Stimulated activated CD4-positive, alpha-beta T cell treated with anti-CD3 and anti-CD28 coated beads, Interleukin-4, amount 100 ng/mL, for 48 hours (primary cell): ENCODE measurements around the gene PRKAA2.
"Not testable (repeated sequence)": the region's sequence is repeated elsewhere in the genome, so short reads cannot be mapped to it uniquely, and the experiment has no call there.

Source experiments
- DNase-seq, 2 donors: peaks; one replicate each; pipeline ENCODE4 v3.0.0-alpha.2; 2020; ENCODE audit warnings: low read depth in 2 of 2

PRKAA2 gene

GRCh38 chr1:56644919-56645676 lies at the start of gene PRKAA2:
TSS of gene PRKAA2 (plus strand) at chr1:56645314. CDS start at chr1:56645388, 74 bp downstream.
- DNase-seq, result no peak

GRCh38 chr1:56595397-56596191 lies 49.5 kb upstream of the PRKAA2 start:
- not testable (repeated sequence) for DNase-seq

DNA sequence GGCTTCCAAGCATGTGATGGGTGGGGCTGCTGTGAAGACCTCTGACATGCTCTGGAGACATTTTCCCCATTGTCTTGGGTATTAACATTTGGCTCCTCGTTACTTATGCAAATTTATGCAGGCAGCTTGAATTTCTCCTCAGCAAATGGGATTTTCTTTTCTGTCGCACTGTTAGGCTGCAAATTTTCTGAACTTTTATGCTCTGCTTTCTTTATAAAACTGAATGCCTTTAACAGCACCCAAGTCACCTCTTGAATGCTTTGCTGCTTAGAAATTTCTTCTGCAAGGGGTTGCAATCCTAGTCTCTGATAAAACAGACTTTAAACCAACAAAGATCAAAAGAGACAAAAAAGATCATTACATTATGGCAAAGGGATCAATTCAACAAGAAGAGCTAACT lies 35.0 kb upstream of the PRKAA2 start:
- DNase-seq, result not testable (repeated sequence)

DNA sequence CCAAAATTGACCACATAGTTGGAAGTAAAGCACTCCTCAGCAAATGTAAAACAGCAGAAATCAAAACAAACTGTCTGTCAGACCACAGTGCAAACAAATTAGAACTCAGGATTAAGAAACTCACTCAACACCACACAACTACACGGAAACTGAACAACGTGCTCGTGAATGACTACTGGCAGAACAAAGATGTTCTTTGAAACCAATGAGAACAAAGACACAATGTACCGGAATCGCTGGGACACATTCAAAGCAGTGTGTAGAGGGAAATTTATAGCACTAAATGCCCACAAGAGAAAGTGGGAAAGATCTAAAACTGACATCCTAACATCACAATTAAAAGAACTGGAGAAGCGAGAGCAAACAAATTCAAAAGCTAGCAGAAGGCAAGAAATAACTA lies 34.3 kb upstream of the PRKAA2 start:
- DNase-seq, result not testable (repeated sequence)

DNA sequence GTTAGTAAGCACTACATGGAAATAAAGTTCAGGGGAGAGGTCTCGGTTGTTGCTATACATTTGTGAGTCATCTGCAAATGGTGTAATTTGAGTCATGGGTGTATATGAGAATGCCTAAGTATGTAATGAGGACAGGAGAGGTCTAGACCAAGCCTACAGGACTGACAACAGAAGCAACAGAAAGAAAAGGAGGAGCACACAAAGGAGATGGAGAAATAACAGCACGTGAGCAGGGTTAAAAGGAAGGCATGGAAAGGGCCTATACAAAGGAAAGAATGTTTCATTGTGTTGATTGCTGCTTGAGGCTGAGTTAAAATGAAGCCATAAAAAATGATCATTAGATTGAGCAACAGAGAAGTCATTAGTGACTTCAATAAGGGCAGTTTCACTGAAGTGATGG lies 28.0 kb upstream of the PRKAA2 start:
- no peak for DNase-seq

DNA sequence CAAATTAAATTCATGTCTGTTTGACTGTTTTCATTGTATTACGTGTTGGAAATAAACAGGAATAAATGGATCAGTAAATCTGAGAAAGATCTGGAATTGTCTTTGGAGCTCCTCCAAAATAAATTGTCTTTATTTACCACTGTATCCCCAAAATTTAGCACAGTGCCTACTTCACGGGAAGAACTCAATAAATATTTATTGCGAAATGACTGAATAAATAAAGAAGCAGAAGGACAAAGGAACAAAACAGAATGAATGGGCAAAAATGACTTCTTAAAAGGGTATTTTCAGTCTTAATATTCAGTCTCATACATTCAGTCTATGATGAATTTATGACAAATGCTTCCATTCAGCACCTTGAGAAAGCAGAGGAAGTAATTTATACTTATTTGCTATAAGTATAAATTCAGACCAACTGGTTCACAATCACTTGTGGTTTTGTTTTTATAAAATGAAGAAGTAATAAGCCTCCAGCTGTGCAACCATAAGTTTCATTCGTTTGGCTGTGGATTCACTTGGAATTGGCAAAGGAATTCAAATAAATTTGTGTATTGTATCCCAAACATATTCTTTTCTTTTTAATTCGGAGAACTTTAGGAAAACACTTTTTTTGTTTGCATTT lies 19.2 kb upstream of the PRKAA2 start:
- DNase-seq, result no peak

DNA sequence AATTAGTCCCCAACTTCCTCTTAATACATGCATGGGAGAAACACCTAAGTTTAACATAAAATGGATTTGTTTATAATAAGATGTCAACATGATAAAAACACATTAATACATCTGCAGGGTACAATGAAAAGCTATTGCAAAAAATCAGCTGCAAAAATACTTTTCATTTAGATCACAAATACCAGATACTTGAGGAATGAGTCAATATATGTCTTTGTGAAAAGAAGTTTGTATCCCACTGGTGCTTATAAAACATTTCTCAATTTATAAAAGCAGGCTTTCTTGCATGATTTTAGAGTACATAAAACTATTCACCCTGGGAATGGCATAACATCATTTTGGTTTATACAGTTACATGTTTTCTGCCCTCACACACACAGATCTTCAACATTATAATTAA lies 18.6 kb upstream of the PRKAA2 start:
- no peak for DNase-seq

- no peak for DNase-seq
Observed at GRCh38 chr1:56627019-56627635, 18.0 kb upstream of the PRKAA2 start.

DNA sequence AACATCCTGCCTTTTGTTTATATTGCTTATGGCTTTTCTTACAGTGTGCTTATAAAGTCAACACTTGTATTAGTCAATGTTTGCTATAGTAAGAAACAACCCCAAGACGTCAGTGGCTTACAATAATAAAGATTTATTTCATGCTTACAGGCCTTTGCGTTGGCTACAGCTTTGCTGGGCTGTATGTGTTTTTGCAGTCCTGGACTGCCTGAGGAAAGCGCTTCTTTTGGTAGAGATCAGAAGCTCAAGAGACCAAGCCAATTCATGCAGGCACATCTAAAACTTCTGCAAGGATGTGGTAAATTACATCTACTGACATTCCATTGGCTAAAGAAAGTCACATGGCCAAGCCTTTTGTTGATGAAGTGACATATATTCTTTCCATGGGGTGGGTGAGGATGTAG lies 17.5 kb upstream of the PRKAA2 start:
- no peak for DNase-seq

DNA sequence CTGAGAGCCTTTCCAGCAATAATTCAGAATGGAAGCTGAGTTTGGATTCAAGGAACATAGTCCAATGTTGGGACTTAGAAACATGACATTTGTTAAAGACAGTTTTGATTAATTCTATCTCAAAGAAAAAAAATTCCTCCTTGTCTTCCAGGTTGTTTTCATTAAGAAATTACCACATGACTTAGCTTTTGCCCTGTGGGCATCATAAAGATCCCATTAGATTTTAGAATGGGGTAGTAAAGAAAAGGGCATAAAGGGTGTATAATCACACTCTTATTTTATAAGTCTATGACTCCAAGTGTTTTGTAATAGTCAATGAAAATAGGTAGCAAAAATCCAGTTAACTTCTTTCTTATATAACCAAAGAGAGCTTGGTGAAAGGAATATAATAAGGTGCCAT lies 14.3 kb upstream of the PRKAA2 start:
- no peak for DNase-seq

DNA sequence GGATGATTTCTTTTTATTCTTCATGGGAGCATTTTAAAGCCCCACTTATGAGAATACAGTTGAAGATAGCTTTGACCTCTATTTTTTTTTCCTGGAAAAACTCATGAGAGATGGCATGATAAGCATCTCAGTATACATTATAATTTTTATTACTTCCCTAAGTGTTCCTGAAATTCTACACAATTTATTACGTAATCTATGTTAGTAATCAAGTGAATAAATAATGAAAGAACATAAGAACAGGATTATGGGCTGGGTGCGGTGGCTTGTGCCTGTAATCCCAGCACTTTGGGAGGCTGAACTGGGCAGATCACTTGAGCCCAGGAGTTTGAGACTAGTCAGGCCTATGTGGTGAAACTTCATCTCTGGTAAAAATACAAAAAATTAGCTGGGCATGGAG lies 13.2 kb upstream of the PRKAA2 start:
- DNase-seq, result no peak

DNA sequence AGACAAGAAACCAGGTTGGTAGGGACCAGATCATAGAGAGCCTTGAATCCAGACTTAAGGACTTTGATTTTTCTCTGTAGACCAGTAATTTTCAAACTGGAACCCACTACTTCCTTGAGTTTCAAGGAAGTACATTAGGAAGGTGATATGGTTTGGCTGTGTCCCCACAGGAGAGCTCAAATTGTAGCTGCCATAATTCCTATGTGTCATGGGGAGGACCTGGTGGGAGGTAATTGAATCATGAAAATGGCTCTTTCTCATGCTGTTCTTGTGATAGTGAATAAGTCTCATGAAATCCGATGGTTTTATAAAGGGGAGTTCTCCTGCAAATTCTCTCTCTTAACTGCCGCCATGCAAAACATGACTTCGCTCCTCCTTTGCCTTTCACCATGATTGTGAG lies 10.1 kb upstream of the PRKAA2 start:
- no peak for DNase-seq

- DNase-seq, result no peak
Observed at GRCh38 chr1:56638248-56638647, 6.9 kb upstream of the PRKAA2 start.

GRCh38 chr1:56639211-56639610 lies 5.9 kb upstream of the PRKAA2 start:
- DNase-seq, result no peak

GRCh38 chr1:56643661-56644060 lies 1.5 kb upstream of the PRKAA2 start:
- no peak for DNase-seq

DNA sequence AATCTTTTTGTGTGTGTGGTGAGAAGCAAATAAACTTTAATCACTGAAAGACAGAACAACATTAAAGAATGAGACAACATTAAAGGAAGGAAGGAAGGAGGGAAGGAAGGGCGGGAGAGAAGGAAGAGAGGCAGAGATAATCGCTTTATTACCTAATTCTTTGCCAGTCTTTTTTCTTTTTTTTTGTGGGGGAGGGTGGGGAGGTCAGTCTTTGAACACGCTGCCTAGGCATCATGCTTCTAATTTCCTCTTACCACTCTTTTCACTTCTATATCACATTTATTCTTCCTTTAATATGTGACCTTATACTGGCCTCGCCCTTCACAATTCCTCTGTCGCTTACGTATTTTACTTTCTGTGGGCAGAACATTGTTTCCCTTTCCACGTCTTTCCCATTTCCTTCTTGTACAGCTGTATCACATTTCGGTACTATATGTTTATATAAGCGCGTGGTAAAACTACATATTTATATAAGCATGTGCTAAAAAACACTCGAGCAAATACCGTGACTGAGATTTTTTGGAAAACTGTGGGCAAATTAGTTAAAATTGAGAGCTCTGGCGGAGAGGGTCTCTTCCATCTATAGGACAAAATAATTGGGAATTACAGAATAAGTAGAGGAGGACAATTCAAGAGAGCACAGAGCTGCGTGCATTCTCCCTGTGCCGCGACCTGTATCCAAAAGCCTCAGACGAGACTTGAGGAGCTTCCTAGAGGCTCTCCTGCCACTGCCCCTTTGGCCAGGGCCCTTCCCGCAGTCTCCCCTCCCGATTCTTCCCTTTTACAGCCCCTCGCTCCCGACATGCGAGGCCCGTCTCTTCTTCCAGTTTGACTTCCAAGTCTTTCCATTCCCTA lies 823 bp upstream of the PRKAA2 start:
- no peak for DNase-seq

- no peak for DNase-seq
Observed at GRCh38 chr1:56645677-56646305, 677 bp downstream of the PRKAA2 start.

- no peak for DNase-seq
Observed at GRCh38 chr1:56646611-56647010, 1.5 kb downstream of the PRKAA2 start.

GRCh38 chr1:56647106-56647505 lies 2.0 kb downstream of the PRKAA2 start:
- no peak for DNase-seq

GRCh38 chr1:56648546-56648945 lies 3.4 kb downstream of the PRKAA2 start:
- DNase-seq, result no peak
